IMR-90 (cell line): ENCODE data around the gene GTF2A1. TPM values are rescaled to one million over a fixed set of nuclear protein-coding genes. Genes with fewer than 3 reads are reported as not detected.

Experiments used
- ATAC-seq: fragments of 200-7000 bp; cut with Tn5 transposase; 2 replicates; pipeline ENCODE4 v1.9.1; 2020; ENCODE audit warnings: low read depth, mild to moderate bottlenecking, moderate library complexity
- BruUV-seq: library from RNA; stranded (reverse); fragments of 400-500 nt; replicated peaks from 2 replicates; lab custom pipeline; 2021; lab: Mats Ljungman, UMichigan
- CTCF ChIA-PET: fragments of 300-600 bp; formaldehyde crosslinking; extraction: SDS; loops from one replicate; lab custom pipeline; 2021; ENCODE audit warnings: antibody characterized with exemption; lab: Yijun Ruan, JAX
- POLR2A ChIA-PET: fragments of 300-600 bp; sonication (Branson Sonifier 250); formaldehyde crosslinking; loops from one replicate; lab custom pipeline; 2022; ENCODE audit warnings: antibody characterized with exemption; ENCODE audit not compliant: unreplicated experiment; lab: Charles Lee
- DNase-seq: peaks from one replicate; pipeline ENCODE4 v3.0.0; 2013
- H2AFZ ChIP-seq: replicated peaks from 2 replicates; pipeline ENCODE3; 2013; ENCODE audit warnings: low read length, mild to moderate bottlenecking; ENCODE audit not compliant: poor library complexity
- H2AK5ac ChIP-seq: 2 replicates; pipeline ENCODE4 v1.6.1; 2013; ENCODE audit warnings: low read depth, low read length, inconsistent platforms
- H2AK9ac ChIP-seq: replicated peaks from 2 replicates; pipeline ENCODE3; 2013; ENCODE audit warnings: mild to moderate bottlenecking, low read depth, low read length, moderate library complexity; ENCODE audit not compliant: poor library complexity
- H2BK120ac ChIP-seq: 2 replicates; pipeline ENCODE4 v1.6.1; 2013; ENCODE audit warnings: low read depth, low read length, inconsistent platforms
- H2BK15ac ChIP-seq: 3 replicates; pipeline ENCODE4 v1.6.1; 2013; ENCODE audit warnings: low read depth, low read length, inconsistent platforms
- H2BK20ac ChIP-seq: 2 replicates; pipeline ENCODE4 v1.6.1; 2013; ENCODE audit warnings: low read depth, mild to moderate bottlenecking, inconsistent platforms, low read length, moderate library complexity
- H2BK5ac ChIP-seq: 2 replicates; pipeline ENCODE4 v1.6.1; 2013; ENCODE audit warnings: mild to moderate bottlenecking, low read depth, low read length, inconsistent platforms; ENCODE audit not compliant: poor library complexity, severe bottlenecking
- H3K14ac ChIP-seq: replicated peaks from 2 replicates; pipeline ENCODE4 v1.6.1; 2013; ENCODE audit warnings: low read depth, low read length, inconsistent platforms
- H3K18ac ChIP-seq: 2 replicates; pipeline ENCODE4 v1.6.1; 2013; ENCODE audit warnings: low read depth, low read length, control low read depth
- H3K23ac ChIP-seq: 2 replicates; pipeline ENCODE4 v1.6.1; 2013; ENCODE audit warnings: low read depth, low read length, inconsistent platforms
- H3K27ac ChIP-seq: 2 replicates; pipeline ENCODE4 v1.5.1; 2013; ENCODE audit warnings: mild to moderate bottlenecking, control low read depth, low read length; ENCODE audit not compliant: insufficient read depth
- H3K27me3 ChIP-seq: 2 replicates; pipeline ENCODE4 v1.6.1; 2013; ENCODE audit warnings: low read length; ENCODE audit not compliant: control insufficient read depth, insufficient read depth
- H3K36me3 ChIP-seq: 2 replicates; pipeline ENCODE4 v1.6.1; 2013; ENCODE audit warnings: low read length, mixed read lengths; ENCODE audit not compliant: control insufficient read depth, insufficient read depth
- H3K4ac ChIP-seq: 2 replicates; pipeline ENCODE4 v1.6.1; 2013; ENCODE audit warnings: low read depth, low read length, inconsistent platforms
- H3K4me1 ChIP-seq: 2 replicates; pipeline ENCODE4 v1.6.1; 2013; ENCODE audit warnings: low read length, mixed read lengths; ENCODE audit not compliant: control insufficient read depth, insufficient read depth
- H3K4me2 ChIP-seq: 2 replicates; pipeline ENCODE4 v1.6.1; 2013; ENCODE audit warnings: low read depth, mild to moderate bottlenecking, control low read depth, low read length, moderate library complexity
- H3K4me3 ChIP-seq: 2 replicates; pipeline ENCODE4 v1.5.1; 2013; ENCODE audit warnings: low read depth, mild to moderate bottlenecking, control low read depth, low read length, moderate library complexity; ENCODE audit not compliant: insufficient read depth
- H3K56ac ChIP-seq: 2 replicates; pipeline ENCODE4 v1.6.1; 2013; ENCODE audit warnings: low read length, inconsistent platforms; ENCODE audit not compliant: insufficient read depth; ENCODE audit errors: extremely low read depth
- H3K79me1 ChIP-seq, 2 experiments: 2 replicates each; pipeline ENCODE4 v1.6.1; 2013; ENCODE audit warnings: low read length in 2 of 2, inconsistent platforms in 1 of 2, low read depth in 1 of 2
- H3K9ac ChIP-seq: 2 replicates; pipeline ENCODE4 v1.6.1; 2013; ENCODE audit warnings: low read depth, low read length, control low read depth
- H3K9me1 ChIP-seq: 2 replicates; pipeline ENCODE4 v1.6.1; 2013; ENCODE audit warnings: low read length, inconsistent platforms; ENCODE audit not compliant: insufficient read depth
- H3K9me3 ChIP-seq: 2 replicates; pipeline ENCODE4 v1.6.1; 2013; ENCODE audit warnings: low read length; ENCODE audit not compliant: control insufficient read depth, insufficient read depth
- H4K20me1 ChIP-seq: 2 replicates; pipeline ENCODE4 v1.6.1; 2013; ENCODE audit warnings: low read length, inconsistent platforms; ENCODE audit not compliant: insufficient read depth
- H4K5ac ChIP-seq: 2 replicates; pipeline ENCODE4 v1.6.1; 2013; ENCODE audit warnings: mild to moderate bottlenecking, low read depth, low read length, control low read depth
- H4K8ac ChIP-seq, 2 experiments: 2 replicates each; pipeline ENCODE4 v1.6.1; 2013; ENCODE audit warnings: low read depth in 2 of 2, low read length in 2 of 2, control low read depth in 1 of 2, inconsistent platforms in 1 of 2
- H4K91ac ChIP-seq: 2 replicates; pipeline ENCODE4 v1.6.1; 2013; ENCODE audit warnings: low read depth, low read length, inconsistent platforms; ENCODE audit not compliant: insufficient read depth
- BHLHE40 ChIP-seq: fragments of 150-350 bp; IDR thresholded peaks from 2 replicates; pipeline ENCODE4 v1.6.1; 2016; ENCODE audit warnings: mild to moderate bottlenecking, low read depth, low read length
- CEBPB ChIP-seq: IDR thresholded peaks from 2 replicates; pipeline ENCODE4 v1.6.1; 2012; ENCODE audit warnings: low read depth, low read length, improper control_type of control experiment
- CHD1 ChIP-seq: IDR thresholded peaks from 2 replicates; pipeline ENCODE4 v1.6.1; 2012; ENCODE audit warnings: low read depth, low read length, improper control_type of control experiment
- CTCF ChIP-seq: conservative IDR thresholded peaks from 2 replicates; pipeline ENCODE4 v1.5.1; 2012; ENCODE audit warnings: mild to moderate bottlenecking, low read depth, low read length, improper control_type of control experiment
- FOS ChIP-seq: fragments of 150-350 bp; IDR thresholded peaks from 2 replicates; pipeline ENCODE4 v1.6.1; 2016; ENCODE audit warnings: low read depth, low read length
- MAFK ChIP-seq: IDR thresholded peaks from 2 replicates; pipeline ENCODE4 v1.6.1; 2012; ENCODE audit warnings: low read depth, low read length, improper control_type of control experiment
- MAZ ChIP-seq: IDR thresholded peaks from 2 replicates; pipeline ENCODE4 v1.6.1; 2012; ENCODE audit warnings: low read depth, mild to moderate bottlenecking, low read length, improper control_type of control experiment, moderate library complexity, borderline replicate concordance
- MXI1 ChIP-seq: IDR thresholded peaks from 2 replicates; pipeline ENCODE4 v1.6.1; 2012; ENCODE audit warnings: low read depth, mild to moderate bottlenecking, low read length, moderate library complexity, borderline replicate concordance
- NFE2L2 ChIP-seq: fragments of 150-350 bp; IDR thresholded peaks from 2 replicates; pipeline ENCODE4 v1.6.1; 2016; ENCODE audit warnings: low read depth, mild to moderate bottlenecking, low read length
- POLR2A ChIP-seq: IDR thresholded peaks from 2 replicates; pipeline ENCODE4 v1.6.1; 2012; ENCODE audit warnings: mild to moderate bottlenecking, low read depth, low read length
- RCOR1 ChIP-seq: IDR thresholded peaks from 2 replicates; pipeline ENCODE4 v1.6.1; 2012; ENCODE audit warnings: mild to moderate bottlenecking, low read length, improper control_type of control experiment; ENCODE audit not compliant: insufficient replicate concordance
- RFX5 ChIP-seq: IDR thresholded peaks from 2 replicates; pipeline ENCODE4 v1.8.0; 2012; ENCODE audit warnings: low read depth, mild to moderate bottlenecking, low read length, moderate library complexity
- SMC3 ChIP-seq: fragments of 150-350 bp; IDR thresholded peaks from 2 replicates; pipeline ENCODE4 v1.6.1; 2016; ENCODE audit warnings: low read depth, mild to moderate bottlenecking, antibody characterized with exemption, low read length, moderate library complexity
- USF2 ChIP-seq: fragments of 150-350 bp; IDR thresholded peaks from 2 replicates; pipeline ENCODE4 v1.6.1; 2017; ENCODE audit warnings: mild to moderate bottlenecking, antibody characterized with exemption, low read length, low read depth
- dilution Hi-C: fragments of 300-500 bp; cut with HindIII; formaldehyde crosslinking; loops from one replicate; pipeline ENCODE4 v1.14.3; 2018; ENCODE audit warnings: low sequenced_read_pairs; ENCODE audit not compliant: unreplicated experiment
- in situ Hi-C: fragments of 300-500 bp; cut with MboI; formaldehyde crosslinking; loops from 3 replicates; pipeline ENCODE4 v1.14.3; 2019; ENCODE audit warnings: low sequenced_read_pairs, inconsistent platforms, mixed read lengths
- intact Hi-C: fragments of 100-400 bp; cut with micrococcal nuclease; formaldehyde crosslinking; loops from 2 replicates; pipeline ENCODE4 v1.10.0; 2022
- polyA plus RNA-seq, 3 experiments: library from polyadenylated mRNA; depleted of rRNA; stranded (reverse); fragments of >200 nt; gene quantifications; 2 replicates each; pipeline ENCODE4 v1.2.3, GENCODE V29; 2012; ENCODE audit warnings: low replicate concordance in 1 of 3
- total RNA-seq: library from RNA; depleted of rRNA; stranded (reverse); fragments of >200 nt; gene quantifications from 2 replicates; pipeline ENCODE4 v1.2.3, GENCODE V29; 2012

GTF2A1 gene
- total and polyA plus RNA-seq, 2 of the 4 experiments (the other 2 are of a cell fraction), result 16.0 to 60.4 TPM

GRCh38 chr14:81234278-81234677 lies 13.5 kb upstream of the GTF2A1 start:
- Histone ChIP-seq H4K5ac (no peak overlapping the region), H3K18ac (no peak overlapping the region), H4K91ac (no peak overlapping the region), H3K56ac (no peak overlapping the region), H3K4ac (no peak overlapping the region), H3K79me1 (no peaks in the 10 kb centered on the region), H2BK120ac (no peak overlapping the region), H3K14ac (no peak overlapping the region), H4K20me1 (no peaks in the 10 kb centered on the region), H2AK5ac (no peak overlapping the region), H2AK9ac (no peak overlapping the region), H3K4me3 (no peak overlapping the region), H3K27ac (no peak overlapping the region), H3K36me3 (no peaks in the 10 kb centered on the region), H3K27me3 (no peaks in the 10 kb centered on the region), H2BK5ac (no peak overlapping the region), H3K9ac (no peak overlapping the region), H4K8ac (no peak overlapping the region), H3K4me2 (no peak overlapping the region), H3K9me3 (no peaks in the 10 kb centered on the region), H2AFZ (peak overlapping the region; percentile 10), H2BK15ac (no peak overlapping the region), H2BK20ac (no peak overlapping the region), H3K23ac (no peak overlapping the region), H3K4me1 (no peaks in the 10 kb centered on the region), H3K9me1 (no peaks in the 10 kb centered on the region)
- BruUV-seq, result no TSS peak
- intact Hi-C loops, result no loop called here
- dilution Hi-C loops, result no loop called here
- ChIA-PET CTCF (no interaction called here), POLR2A (no interaction called here)
- no peak for DNase-seq
- in situ Hi-C loops, result no loop called here
- TF ChIP-seq FOS, result no peak
- TF ChIP-seq CTCF, result no peak
- TF ChIP-seq NFE2L2, result no peak
- TF ChIP-seq MAZ, result no peak
- no peak for TF ChIP-seq MAFK
- TF ChIP-seq RCOR1, result no peak
- TF ChIP-seq CHD1, result no peak
- TF ChIP-seq SMC3, result no peak
- TF ChIP-seq USF2, result no peak
- no peak for TF ChIP-seq POLR2A
- no peak for TF ChIP-seq BHLHE40
- no peak for TF ChIP-seq RFX5
- no peak for TF ChIP-seq MXI1
- no peak for TF ChIP-seq CEBPB
- ATAC-seq, result no peak
